Activated CD4-positive, alpha-beta T cell treated with anti-CD3 and anti-CD28 coated beads for 48 hours (primary cell): ENCODE measurements around the gene LYSET.
"Not testable (repeated sequence)": the region's sequence is repeated elsewhere in the genome, so short reads cannot be mapped to it uniquely, and the experiment has no call there.

ENCODE experiments used
- DNase-seq: peaks from one replicate; pipeline ENCODE4 v3.0.0-alpha.2; 2020

LYSET gene, protein sequence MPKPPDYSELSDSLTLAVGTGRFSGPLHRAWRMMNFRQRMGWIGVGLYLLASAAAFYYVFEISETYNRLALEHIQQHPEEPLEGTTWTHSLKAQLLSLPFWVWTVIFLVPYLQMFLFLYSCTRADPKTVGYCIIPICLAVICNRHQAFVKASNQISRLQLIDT

DNA sequence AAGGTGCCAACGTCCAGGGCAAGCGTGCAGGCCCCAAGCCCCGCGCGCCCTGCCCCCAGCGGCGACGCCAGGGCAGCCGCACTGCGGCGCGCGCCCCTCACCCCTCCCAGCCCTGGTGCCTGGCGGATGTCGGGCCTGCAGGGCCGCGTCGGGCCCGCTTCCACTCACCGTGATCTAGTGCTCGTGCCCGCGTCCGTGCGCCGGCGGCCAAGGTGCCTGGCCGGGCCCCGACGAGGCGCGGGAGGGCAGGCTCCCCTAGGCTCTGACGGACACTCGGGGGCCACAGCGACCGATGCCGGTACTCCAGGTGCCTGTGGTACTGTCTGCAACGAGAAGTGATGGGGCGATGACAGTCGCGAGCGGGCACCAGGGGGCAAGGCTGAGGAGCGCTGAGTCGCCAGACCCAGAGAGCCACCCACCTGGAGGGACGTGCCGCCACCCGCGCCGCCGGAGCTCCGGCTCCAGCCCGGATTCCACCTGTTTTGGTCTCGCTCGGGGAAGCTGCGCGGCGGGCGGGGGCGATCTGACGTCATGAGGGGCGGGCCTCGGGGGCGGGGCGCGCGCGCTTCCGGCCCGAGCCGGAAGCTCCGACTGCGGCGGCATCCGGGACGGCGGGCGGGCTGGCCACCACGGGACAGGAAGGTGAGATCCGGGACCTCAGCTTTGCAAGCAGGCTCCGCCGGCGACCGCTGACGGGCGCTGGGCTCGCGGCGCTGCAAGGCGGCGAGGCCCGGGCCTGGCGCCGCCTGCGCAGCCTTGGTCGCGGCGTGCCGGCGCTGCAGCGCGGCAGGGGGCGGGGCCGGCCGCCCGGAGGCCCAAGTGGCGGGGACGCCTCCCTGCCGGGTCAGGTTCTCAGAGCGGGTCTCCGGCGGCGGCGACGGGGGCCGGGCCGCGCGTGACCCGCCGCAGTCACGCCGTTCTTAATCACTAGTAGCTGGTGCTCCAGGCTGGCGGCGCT is at the start of gene LYSET, which contains the start of gene MOAP1:
Gene LYSET, plus strand, starts transcription at position 927 of the 958 bp plus-strand sequence. CDS start 89 bp downstream, outside the sequence.
Gene MOAP1, minus strand, starts transcription at position 507 of the 958 bp plus-strand sequence. CDS start 655 bp downstream, outside the sequence.
- DNase-seq: peak; percentile 92

- DNase-seq: no peak
Observed at GRCh38 chr14:93135399-93135798, 49.7 kb upstream of the LYSET start.

- no peak for DNase-seq
Observed at GRCh38 chr14:93136009-93136408, 49.1 kb upstream of the LYSET start.

- DNase-seq: not testable (repeated sequence)
Observed at GRCh38 chr14:93136508-93136907, 48.6 kb upstream of the LYSET start.

DNA sequence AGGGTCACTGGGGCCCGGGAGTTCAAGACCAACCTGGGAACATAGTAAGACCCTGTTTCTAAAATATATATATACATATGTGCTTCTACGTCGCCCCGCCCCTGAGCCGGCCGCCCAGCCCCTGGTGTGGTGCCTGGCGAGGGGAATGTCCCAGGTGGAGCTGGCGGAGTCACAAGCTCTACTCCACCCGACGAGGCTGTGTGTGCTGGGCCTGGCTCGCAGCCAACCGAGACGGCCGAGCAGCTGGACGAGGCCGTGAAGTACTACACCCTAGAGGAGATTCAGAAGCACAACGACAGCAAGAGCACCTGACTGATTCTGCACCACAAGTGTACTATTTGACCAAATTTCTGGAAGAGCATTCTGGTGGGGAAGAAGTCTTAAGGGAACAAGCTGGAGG is 47.3 kb upstream of the LYSET start:
- DNase-seq: no peak

DNA sequence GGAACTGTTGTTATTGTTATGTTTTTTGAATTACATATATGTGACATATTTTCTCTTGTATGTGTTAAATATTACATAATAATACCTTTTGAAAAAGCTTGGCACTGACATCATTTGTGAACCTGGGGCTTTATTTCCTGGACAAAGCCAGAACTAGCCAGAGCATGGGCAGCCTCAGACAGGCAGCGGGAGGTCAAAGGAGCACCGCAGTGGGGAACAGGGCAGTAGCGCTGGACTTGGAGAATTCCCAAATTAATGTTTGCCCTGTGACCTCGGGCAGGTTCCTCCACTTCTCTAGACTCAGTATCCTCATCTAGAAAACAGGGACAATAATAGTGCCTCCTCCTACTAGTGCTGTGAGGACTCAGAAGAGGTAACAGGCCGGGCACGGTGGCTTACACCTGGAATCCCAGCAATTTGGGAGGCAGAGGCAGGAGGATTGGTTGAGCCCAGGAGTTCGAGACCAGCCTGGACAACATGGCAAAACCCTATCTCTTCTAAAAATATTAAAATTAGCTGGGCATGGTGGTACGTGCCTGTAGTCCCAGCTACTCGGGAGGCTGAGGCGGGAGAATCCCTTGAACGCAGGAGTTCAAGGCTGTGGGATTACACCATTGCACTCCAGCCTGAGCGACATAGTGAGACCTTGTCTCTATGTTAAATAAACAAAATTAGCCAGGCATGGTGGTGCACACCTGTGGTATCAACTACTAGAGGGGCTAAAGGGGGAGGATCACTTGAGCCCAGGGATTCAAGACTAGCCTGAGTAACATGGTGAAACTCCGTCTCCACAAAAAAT is 42.1 kb upstream of the LYSET start:
- no peak for DNase-seq

DNA sequence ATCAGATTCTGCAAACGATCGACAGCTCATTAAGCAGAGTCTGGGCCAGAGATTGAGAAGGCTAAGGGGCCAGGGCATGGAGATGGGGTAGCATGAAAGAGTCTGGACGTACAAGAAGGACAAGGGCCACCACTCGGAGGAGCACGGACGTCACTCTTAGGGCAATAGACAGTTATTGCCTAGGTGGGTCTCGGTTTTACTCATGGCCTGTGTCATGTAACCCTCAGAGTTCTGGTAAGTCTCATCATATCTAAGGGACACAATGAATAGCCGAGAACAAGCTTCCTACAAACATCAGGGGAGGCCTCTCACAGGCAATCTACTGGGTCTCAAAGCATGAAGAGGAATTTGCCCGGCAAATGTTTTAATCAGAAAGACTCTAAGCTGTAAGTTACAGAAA is 39.0 kb upstream of the LYSET start:
- DNase-seq: no peak

DNA sequence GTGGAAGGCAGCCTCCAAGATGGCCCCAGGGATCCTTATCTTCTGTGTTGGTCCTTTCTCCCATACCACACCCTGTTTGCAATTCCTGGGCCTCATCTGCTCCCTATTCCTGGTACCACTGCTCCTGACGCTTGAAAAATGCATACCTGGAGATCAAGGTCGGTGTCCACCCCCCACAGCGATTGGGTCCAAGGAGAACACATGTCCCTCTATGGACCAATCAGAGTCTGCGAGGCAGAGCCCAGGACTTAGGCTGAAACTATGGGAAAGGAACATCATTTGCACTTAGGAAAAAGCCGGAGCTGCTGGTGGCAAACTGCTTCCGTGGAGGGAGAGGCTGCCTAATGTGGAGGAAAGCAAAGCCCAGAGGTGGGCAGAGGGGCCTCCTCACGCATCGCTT is 36.1 kb upstream of the LYSET start:
- DNase-seq: no peak

GRCh38 chr14:93150227-93151208 is 34.6 kb upstream of the LYSET start:
- no peak for DNase-seq

DNA sequence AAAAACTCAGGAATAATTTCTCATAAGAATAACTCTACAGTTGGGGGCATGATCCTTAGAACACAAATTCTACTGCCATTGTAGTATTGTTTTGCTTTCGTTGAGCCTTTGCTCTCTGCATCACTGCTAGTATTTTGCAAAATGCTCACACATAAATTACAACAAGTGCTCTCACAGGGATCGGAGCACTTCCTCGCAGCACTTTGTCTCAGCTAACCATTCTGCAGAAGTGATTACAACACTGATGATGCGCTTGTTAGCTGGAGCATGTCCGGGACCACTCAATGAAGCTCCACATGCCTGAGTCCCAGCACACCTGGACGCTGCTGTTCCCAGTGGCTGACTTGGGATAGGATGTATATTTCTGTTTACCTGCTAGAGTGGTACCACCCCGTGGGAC is 32.0 kb upstream of the LYSET start:
- no peak for DNase-seq

DNA sequence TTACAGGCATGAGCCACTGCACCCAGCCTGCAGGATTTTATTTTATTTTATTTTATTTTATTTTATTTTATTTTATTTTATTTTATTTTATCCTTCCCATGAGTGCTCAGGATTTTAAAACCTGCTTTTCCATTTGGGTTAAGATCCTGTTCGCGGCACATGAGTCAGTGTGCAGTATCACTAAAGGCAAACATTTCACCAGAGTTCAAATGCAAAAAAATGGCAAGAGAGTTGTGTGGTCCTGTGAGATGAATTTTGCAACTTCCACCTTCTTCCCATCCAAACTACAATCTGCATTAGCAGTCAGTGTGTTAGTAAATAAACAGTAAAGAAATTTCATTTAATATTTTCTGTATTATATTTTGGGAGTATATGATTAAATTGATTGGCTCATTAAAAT is 29.4 kb upstream of the LYSET start:
- DNase-seq: no peak

- DNase-seq: no peak
Observed at GRCh38 chr14:93156693-93157369, 28.3 kb upstream of the LYSET start.

GRCh38 chr14:93158349-93158748 is 26.8 kb upstream of the LYSET start:
- not testable (repeated sequence) for DNase-seq

DNA sequence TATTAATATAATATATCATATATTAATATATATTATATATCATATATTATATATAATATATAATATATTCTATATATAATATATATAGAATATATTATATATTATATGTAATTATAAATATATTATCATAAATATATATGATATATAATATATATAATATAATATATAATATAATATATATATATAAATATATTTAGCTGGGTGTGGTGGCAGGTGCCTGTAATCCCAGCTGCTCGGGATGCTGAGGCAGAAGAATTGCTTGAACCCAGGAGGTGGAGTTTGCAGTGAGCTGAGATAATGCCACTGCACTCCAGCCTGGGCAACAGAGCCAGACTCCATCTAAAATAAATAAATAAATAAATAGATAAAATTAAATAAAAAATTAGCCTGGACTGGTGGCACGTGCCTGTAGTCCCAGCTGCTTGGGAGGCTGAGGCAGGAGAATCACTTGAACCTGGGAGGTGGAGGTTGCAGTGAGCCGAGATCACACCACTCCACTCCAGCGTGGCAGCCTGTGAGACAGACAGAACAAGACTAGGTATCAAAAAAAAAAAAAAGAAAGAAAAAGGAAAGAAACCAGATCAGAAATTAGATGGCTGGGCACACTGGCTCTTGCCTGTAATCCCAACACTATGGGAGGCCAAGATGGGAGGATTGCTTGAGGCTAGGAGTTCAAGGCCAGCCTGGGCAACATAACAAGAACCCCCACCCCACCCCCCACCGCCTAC is 25.3 kb upstream of the LYSET start:
- DNase-seq: not testable (repeated sequence)

GRCh38 chr14:93160353-93160801 is 24.7 kb upstream of the LYSET start:
- DNase-seq: no peak

GRCh38 chr14:93161411-93161940 is 23.6 kb upstream of the LYSET start:
- DNase-seq: no peak

- DNase-seq: no peak
Observed at GRCh38 chr14:93163564-93163963, 21.6 kb upstream of the LYSET start.

DNA sequence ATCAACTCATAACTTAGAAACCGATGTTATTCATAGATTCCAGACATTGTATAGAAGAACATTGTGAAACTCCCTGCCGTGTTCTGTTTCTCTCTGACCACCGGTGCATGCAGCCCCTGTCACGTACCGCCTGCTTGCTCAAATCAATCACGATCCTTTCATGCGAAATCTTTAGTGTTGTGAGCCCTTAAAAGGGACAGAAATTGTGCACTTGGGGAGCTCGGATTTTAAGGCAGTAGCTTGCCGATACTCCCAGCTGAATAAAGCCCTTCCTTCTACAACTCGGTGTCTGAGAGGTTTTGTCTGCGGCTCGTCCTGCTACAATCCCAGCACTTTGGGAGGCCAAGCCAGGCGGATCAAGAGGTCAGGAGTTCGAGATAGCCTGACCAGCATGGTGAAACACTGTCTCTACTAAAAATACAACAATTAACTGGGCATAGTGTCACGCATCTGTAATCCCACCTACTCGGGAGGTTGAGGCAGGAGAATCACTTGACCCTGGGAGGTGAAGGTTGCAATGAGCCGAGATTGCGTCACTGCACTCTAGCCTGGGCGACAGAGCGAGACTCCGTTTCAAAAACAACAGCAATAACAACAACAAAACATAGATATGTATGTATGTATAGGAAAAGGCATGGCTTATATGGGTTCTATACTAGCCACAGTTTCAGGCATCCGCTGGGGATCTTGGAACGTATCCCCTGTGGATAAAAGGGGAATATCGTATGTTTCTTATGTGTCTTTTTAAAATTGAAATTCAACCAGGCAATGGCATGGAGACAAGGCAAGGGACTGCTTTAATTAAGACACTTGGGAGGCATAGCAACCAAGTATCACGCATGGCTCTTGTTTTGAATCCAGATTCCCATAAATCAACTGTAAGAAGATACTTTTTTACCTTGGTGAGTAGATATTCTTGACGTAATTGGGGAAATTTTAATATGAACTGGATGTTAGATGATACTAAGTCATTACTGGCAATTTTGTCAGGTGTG is 19.5 kb upstream of the LYSET start:
- DNase-seq: not testable (repeated sequence)

GRCh38 chr14:93168610-93169009 is 16.5 kb upstream of the LYSET start:
- not testable (repeated sequence) for DNase-seq
